ENCODE data around the gene PDCD10.

- TF ChIP-seq GATA3 (IDR thresholded peaks at IDR 0.05; ENCODE audit: low read depth, low read length) (no peak), GATA2 (IDR thresholded peaks at IDR 0.05; ENCODE audit: low read depth, low read length) (no peak)
Observed at GRCh38 chr3:167736997-167737396, 2.3 kb upstream of the PDCD10 start.

All from SH-SY5Y (cell line).